Thyroid gland (tissue), 4 donors: Measurements from ENCODE around the gene PPP5C.

Experiments
- CTCF ChIP-seq, 6 experiments: fragments of 200-600 bp in 3 of 6; fragments of 450-650 bp in 3 of 6; sonication (generic) in 3 of 6; IDR thresholded peaks; one replicate each; pipeline ENCODE4 v1.5.1; 2016 to 2019; ENCODE audit warnings: antibody characterized with exemption in 6 of 6, mild to moderate bottlenecking in 2 of 6, inconsistent platforms in 1 of 6, moderate library complexity in 1 of 6
- POLR2A ChIP-seq, 2 donors: fragments of 450-650 bp; IDR thresholded peaks; one replicate each; pipeline ENCODE4 v1.6.1; 2017; ENCODE audit warnings: antibody characterized with exemption in 2 of 2, mild to moderate bottlenecking in 2 of 2, moderate library complexity in 1 of 2

- TF ChIP-seq POLR2A (IDR thresholded peaks at IDR 0.05) (no peak), CTCF (IDR thresholded peaks at IDR 0.05) (no peak)
These were observed 3.9 kb downstream of the PPP5C start for GRCh38 chr19:46350758-46351159.
